ENCODE measurements around the gene TMEM115. TPM values are rescaled to one million over a fixed set of nuclear protein-coding genes. Genes with fewer than 3 reads are reported as not detected.

The TMEM115 gene
- total and polyA plus RNA-seq, 10 of the 15 experiments (the other 5 are each of a cell fraction or from before 2014, with no cell fraction given), result 1.9 to 18.7 (median 13.2) TPM

DNA sequence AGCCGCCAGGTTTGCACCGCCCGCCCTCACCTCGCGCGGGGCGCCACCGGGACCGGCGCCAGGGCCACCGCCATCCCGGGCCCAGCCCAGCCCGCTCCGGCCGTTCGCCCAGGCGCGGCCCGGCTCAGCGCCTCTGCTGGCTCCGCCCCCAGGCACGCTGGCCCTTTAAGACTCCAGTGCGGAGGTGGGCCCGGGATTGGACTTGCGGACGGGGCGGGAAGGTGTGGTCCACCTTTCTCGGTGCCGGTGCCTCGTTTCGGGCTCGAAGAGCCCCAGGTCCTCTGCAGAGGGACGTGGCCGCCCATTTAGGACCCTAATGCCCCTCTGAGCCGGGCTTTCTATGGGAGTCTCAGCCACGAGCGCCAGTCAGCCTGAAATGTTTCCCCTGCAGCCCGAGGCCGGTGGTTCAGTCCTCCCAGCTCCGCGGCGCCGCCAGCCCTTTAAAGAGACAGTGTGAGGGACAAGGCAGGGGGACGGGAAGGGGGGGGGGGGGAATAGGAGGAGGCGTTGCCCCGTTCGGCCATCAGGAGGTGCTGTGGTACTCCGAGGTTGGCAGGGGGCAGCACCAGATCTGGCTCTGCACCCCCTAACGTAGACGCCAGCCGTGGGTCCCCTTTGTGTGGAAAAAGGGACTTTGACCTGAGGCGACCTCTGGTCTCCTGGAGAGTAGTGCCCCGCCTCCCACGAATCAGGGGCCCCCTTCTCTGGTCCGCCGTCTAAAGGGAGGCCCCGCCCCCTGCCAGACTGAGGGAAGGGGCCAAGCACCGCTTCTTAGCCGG, 37.8 kb downstream of the TMEM115 start:
- H3K27me3 ChIP-seq (replicated peaks in 1 of 2; ENCODE audit: control insufficient read depth in 2 of 2, insufficient read depth in 2 of 2, low read length in 1 of 2), result no peaks in the 10 kb centered on the region
- DNase-seq (ENCODE audit: low read depth, low spot score) (peak; percentile 42), FAIRE-seq (peak; percentile 87), ATAC-seq (peak; percentile 91)
- intact Hi-C loops (cut with micrococcal nuclease; ENCODE audit: unreplicated experiment) (loop anchor here (1.0 kb wide), 1 partner anchor 22 kb away; the partner anchor contains the start of genes HYAL3 and NAA80), in situ Hi-C loops (cut with MboI) (no loop called here)
- no peaks in the 10 kb centered on the region for H4K20me1 ChIP-seq (ENCODE audit: control insufficient read depth, insufficient read depth)
- 4% methylated on average over 53 of the region's 59 CpGs for WGBS (ENCODE audit: insufficient coverage, insufficient replicate concordance, low lambda C conversion rate, missing lambda C conversion rate)
- peak overlapping the region; percentile 83 for H3K9ac ChIP-seq (ENCODE audit: control insufficient read depth, insufficient read depth, low read length)
- no TSS peak for BruUV-seq (replicated peaks)
- ChIA-PET SMC1A (ENCODE audit: uncharacterized antibody, unreplicated experiment) (interaction anchor here (1.2 kb wide), 1 partner anchor 16 kb away, joined by 3 read pairs; no protein-coding TSS in a partner anchor), POLR2A (interaction anchor here (0.5 to 2.0 kb wide), 4 partner anchors 15 to 1732 kb away, joined by 3 to 12 read pairs (median 6); partner anchors contain the start of genes HYAL3 and NAA80), CTCF (interaction anchor here (0.5 to 5.1 kb wide), 7 partner anchors 15 to 95 kb away, joined by 3 to 72 read pairs (median 3); partner anchors contain the start of genes HYAL3, NAA80 and RASSF1), RAD21 (ENCODE audit: unreplicated experiment) (interaction anchor here (0.6 to 1.6 kb wide), 7 partner anchors 15 to 215 kb away, joined by 3 to 6 read pairs (median 3); partner anchors contain the start of genes HYAL3, IFRD2 and NAA80)
- peak overlapping the region; percentile 88 for H3K27ac ChIP-seq (ENCODE audit: control insufficient read depth, insufficient read depth)
- H3K79me2 ChIP-seq (ENCODE audit: control insufficient read depth, insufficient read depth, low read length), result peaks cover 5% of the 10 kb centered on the region
- no peaks in the 10 kb centered on the region for H3K9me3 ChIP-seq (replicated peaks; ENCODE audit: control insufficient read depth, insufficient read depth, low read length)
- H3K4me3 ChIP-seq, result peak overlapping the region; percentile 70
- peak overlapping the region; percentile 64 for H3K4me2 ChIP-seq (ENCODE audit: control insufficient read depth, insufficient read depth)
- peaks cover 22% of the 10 kb centered on the region for H3K4me1 ChIP-seq (ENCODE audit: control insufficient read depth, insufficient read depth, low read length)
- peak overlapping the region; percentile 92 for H2AFZ ChIP-seq (ENCODE audit: control insufficient read depth, low read depth, low read length)
- peaks cover 2 to 4% of the 10 kb centered on the region in 2 experiments; a peak in 2 of 4 replicates for H3K36me3 ChIP-seq (ENCODE audit: control insufficient read depth in 2 of 2, insufficient read depth in 2 of 2, low read length in 1 of 2)
- TF ChIP-seq ATF7 (IDR thresholded peaks at IDR 0.05; ENCODE audit: low read depth), result peak; percentile 100
- no peak for TF ChIP-seq TCF12 (IDR thresholded peaks at IDR 0.05; ENCODE audit: low read depth, low read length)
- TF ChIP-seq, protein P1, sequence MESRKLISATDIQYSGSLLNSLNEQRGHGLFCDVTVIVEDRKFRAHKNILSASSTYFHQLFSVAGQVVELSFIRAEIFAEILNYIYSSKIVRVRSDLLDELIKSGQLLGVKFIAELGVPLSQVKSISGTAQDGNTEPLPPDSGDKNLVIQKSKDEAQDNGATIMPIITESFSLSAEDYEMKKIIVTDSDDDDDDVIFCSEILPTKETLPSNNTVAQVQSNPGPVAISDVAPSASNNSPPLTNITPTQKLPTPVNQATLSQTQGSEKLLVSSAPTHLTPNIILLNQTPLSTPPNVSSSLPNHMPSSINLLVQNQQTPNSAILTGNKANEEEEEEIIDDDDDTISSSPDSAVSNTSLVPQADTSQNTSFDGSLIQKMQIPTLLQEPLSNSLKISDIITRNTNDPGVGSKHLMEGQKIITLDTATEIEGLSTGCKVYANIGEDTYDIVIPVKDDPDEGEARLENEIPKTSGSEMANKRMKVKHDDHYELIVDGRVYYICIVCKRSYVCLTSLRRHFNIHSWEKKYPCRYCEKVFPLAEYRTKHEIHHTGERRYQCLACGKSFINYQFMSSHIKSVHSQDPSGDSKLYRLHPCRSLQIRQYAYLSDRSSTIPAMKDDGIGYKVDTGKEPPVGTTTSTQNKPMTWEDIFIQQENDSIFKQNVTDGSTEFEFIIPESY (IDR thresholded peaks at IDR 0.05), result peak; percentile 71
- 0 out of 2 replicates have a peak, but pooled peaks have one; percentile 8 for TF ChIP-seq GATAD2B (conservative IDR thresholded peaks at IDR 0.05; ENCODE audit: low read depth)
- peak; percentile 61; the same call in 1 of the 2 replicates for TF ChIP-seq BACH1 (IDR thresholded peaks at IDR 0.05; ENCODE audit: borderline replicate concordance)
- no peak for TF ChIP-seq NRF1 (conservative IDR thresholded peaks at IDR 0.05; ENCODE audit: low read depth, low read length)
- TF ChIP-seq ZZZ3 (IDR thresholded peaks at IDR 0.05; ENCODE audit: control insufficient read depth, insufficient read length, low read depth), result no peak
- peak; percentile 39; the same call in 1 of the 2 replicates for TF ChIP-seq IRF4 (IDR thresholded peaks at IDR 0.05; ENCODE audit: low read depth, low read length)
- TF ChIP-seq, protein P2, sequence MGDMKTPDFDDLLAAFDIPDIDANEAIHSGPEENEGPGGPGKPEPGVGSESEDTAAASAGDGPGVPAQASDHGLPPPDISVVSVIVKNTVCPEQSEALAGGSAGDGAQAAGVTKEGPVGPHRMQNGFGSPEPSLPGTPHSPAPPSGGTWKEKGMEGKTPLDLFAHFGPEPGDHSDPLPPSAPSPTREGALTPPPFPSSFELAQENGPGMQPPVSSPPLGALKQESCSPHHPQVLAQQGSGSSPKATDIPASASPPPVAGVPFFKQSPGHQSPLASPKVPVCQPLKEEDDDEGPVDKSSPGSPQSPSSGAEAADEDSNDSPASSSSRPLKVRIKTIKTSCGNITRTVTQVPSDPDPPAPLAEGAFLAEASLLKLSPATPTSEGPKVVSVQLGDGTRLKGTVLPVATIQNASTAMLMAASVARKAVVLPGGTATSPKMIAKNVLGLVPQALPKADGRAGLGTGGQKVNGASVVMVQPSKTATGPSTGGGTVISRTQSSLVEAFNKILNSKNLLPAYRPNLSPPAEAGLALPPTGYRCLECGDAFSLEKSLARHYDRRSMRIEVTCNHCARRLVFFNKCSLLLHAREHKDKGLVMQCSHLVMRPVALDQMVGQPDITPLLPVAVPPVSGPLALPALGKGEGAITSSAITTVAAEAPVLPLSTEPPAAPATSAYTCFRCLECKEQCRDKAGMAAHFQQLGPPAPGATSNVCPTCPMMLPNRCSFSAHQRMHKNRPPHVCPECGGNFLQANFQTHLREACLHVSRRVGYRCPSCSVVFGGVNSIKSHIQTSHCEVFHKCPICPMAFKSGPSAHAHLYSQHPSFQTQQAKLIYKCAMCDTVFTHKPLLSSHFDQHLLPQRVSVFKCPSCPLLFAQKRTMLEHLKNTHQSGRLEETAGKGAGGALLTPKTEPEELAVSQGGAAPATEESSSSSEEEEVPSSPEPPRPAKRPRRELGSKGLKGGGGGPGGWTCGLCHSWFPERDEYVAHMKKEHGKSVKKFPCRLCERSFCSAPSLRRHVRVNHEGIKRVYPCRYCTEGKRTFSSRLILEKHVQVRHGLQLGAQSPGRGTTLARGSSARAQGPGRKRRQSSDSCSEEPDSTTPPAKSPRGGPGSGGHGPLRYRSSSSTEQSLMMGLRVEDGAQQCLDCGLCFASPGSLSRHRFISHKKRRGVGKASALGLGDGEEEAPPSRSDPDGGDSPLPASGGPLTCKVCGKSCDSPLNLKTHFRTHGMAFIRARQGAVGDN (IDR thresholded peaks at IDR 0.05), result no peak
- TF ChIP-seq, protein P3, sequence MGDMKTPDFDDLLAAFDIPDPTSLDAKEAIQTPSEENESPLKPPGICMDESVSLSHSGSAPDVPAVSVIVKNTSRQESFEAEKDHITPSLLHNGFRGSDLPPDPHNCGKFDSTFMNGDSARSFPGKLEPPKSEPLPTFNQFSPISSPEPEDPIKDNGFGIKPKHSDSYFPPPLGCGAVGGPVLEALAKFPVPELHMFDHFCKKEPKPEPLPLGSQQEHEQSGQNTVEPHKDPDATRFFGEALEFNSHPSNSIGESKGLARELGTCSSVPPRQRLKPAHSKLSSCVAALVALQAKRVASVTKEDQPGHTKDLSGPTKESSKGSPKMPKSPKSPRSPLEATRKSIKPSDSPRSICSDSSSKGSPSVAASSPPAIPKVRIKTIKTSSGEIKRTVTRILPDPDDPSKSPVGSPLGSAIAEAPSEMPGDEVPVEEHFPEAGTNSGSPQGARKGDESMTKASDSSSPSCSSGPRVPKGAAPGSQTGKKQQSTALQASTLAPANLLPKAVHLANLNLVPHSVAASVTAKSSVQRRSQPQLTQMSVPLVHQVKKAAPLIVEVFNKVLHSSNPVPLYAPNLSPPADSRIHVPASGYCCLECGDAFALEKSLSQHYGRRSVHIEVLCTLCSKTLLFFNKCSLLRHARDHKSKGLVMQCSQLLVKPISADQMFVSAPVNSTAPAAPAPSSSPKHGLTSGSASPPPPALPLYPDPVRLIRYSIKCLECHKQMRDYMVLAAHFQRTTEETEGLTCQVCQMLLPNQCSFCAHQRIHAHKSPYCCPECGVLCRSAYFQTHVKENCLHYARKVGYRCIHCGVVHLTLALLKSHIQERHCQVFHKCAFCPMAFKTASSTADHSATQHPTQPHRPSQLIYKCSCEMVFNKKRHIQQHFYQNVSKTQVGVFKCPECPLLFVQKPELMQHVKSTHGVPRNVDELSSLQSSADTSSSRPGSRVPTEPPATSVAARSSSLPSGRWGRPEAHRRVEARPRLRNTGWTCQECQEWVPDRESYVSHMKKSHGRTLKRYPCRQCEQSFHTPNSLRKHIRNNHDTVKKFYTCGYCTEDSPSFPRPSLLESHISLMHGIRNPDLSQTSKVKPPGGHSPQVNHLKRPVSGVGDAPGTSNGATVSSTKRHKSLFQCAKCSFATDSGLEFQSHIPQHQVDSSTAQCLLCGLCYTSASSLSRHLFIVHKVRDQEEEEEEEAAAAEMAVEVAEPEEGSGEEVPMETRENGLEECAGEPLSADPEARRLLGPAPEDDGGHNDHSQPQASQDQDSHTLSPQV (IDR thresholded peaks at IDR 0.05), result no peak
- peak; percentile 98 for TF ChIP-seq STAT1 (conservative IDR thresholded peaks at IDR 0.05)
- no peak for TF ChIP-seq HDAC6 (IDR thresholded peaks at IDR 0.05; ENCODE audit: unreplicated experiment)
